GM19239 (cell line): ENCODE data around the gene TRIOBP.
"Not testable (repeated sequence)": the region's sequence is repeated elsewhere in the genome, so short reads cannot be mapped to it uniquely, and the experiment has no call there.

Experiments
- DNase-seq: peaks from one replicate; pipeline ENCODE4 v3.0.0; 2011; ENCODE audit warnings: low spot score; ENCODE audit not compliant: insufficient read length
- FAIRE-seq: peaks from 2 replicates; lab custom pipeline; 2011; peaks lifted over from hg19 to GRCh38; lab: Jason Lieb, UNC

TRIOBP gene

DNA sequence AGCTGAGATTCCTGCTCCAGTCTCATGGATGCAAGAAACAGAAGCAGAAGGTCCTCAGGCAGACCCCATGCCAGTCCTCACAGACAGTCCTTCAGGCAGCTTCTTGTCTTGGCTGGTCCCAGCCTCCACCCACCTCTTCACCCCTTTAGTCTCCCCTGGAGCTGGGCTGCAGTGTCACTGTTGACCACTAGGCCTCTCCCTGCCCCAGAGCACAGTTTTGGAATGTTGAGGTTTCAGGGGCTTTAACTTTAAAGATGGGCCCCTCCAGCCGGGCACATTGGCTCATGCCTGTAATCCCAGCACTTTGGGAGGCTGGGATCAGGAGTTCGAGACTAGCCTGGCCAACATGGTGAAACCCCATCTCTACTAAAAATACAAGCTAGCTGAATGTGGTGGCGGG lies 71.4 kb downstream of the TRIOBP start:
- FAIRE-seq (no peak), DNase-seq (no peak)

DNA sequence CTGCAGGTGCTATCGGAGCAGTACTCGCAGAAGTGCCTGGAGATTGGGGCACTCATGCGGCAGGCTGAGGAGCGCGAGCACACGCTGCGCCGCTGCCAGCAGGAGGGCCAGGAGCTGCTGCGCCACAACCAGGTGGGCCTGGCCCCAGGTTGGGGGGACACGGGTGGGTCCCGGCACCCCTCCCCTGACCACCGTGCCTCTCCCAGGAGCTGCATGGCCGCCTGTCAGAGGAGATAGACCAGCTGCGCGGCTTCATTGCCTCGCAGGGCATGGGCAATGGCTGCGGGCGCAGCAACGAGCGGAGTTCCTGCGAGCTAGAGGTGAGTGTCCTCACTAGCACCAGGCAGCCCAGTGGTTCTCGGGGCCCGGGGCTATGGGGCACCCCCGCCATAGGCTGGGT lies 72.2 kb downstream of the TRIOBP start:
- DNase-seq (no peak), FAIRE-seq (no peak)

DNA sequence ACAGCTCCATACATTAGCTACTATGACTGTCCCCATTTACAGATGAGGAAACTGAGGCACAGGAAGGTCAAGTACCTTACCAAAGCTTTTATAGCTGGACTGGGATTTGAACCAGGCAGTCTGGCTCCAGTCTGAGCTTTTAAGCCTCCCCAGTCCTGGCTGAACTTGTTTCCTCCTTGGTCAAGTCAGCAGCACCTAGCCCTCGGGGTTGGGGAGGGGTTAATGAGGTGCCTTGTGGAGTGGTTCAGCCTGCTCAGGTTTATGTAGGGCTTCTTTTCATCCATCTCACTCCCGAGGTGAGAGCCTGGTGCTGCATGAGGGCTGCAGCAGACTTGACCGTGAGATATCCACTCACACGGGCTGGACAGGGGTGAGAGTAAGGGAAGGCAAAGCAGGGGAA lies 74.2 kb downstream of the TRIOBP start:
- FAIRE-seq, result no peak
- no peak for DNase-seq

DNA sequence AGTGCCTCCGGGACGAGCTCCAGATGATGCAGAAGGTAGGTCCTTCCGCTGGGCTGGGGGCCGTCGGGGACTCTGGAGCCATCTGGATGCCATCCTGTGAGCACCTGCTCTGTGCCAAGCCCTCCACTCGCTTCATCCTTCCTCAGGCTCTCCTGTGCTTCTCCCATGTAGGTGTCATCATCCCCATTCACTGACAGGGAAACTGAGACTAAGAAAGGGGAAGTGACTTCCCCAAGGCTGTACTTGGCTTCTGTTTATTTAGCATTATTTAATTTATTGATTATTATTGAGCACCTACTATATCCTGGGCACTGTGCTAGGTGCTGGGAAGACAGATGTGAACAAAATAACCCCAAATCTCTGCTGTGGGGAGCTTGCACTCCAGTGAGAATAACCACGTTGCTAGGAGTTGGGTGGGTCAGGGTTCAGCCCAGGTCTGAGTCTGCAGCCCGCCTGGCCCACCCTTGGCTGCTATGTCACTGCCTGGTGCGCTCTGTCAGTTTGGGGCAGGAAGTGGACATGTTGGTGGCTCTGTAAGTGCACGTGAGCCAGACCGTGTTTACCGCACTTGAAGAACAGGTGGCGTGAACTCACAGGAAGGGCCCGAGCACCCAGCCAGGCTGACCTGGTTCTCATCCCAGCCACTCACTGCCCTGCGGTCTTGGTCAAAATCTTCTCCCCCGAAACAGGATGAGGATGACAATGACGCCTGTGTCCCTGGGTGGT lies 75.0 kb downstream of the TRIOBP start:
- FAIRE-seq (no peak), DNase-seq (no peak)

DNA sequence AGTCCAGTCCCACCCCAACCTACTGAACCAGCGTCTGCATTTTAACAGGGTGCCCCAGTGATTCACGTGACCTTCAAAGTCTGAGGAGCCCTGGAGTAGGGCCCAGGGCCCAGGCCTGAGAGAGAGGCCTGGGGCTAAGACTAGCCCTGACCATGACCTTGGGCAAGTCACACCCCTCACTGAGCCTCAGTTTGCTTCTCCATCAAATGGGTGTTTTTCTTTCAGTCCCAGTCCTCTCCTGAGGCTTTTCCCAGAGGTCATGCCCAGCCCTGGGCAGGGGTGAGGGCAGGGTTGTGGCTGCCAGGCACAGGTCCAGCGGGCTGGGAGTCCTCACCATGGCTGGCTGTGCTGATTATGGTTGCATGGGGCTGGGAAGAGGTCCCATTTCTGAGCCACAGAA lies 77.9 kb downstream of the TRIOBP start:
- FAIRE-seq (no peak), DNase-seq (no peak)

DNA sequence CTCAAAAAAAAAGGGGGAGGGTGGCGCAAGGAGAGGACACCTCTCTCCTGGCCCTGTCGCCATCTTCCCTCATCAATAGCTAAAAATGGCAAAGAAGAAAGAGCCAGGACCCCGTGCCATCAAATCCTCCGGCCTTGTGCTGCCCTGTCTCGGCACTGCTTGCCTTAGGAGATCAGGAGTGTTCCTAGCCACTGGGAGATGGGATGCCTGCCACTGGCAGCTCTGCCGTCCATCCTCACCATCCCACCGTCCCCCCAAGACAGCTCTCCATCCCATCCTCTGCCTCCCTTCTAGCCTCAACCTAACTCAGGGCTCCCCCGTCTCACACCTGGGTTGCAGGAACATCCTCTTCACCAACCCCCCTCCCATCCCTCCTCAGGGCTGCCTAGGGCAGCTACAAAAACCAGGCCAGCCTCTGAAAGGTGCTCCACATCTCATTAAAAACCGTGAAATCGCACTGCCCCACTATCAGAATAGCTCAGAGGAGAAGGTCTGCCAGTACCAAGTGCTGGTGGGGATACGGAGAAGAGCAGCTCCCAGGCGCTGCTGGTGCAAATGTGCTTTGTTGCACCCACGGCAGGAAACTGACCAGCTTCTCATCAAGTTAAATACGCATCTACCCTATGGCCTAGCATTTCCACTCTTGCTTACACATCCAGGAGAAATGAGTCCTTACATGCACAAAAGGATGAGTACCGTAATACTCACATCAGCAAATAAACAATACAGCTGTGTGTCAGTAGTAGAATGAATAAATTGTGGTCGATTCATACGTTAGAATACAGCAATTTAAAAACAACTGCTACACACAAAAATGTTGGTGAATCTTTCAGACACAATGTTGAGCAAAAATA lies 79.2 kb downstream of the TRIOBP start:
- FAIRE-seq, result no peak
- no peak for DNase-seq

DNA sequence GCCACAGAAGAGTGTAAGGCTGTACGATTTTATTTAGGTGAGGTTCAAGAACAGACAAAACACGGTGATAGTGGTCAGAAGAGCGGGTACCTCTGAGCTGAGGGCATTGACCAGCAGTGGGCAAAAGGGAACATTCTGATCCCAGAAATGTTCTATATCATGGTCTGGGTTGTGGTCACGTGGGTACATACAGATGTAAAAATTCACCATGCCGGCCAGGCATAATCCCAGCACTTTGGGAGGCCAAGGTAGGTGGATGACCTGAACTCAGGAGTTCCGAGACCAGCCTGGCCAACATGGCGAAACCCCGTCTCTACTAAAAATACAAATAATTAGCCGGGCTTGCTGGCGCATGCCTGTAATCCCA lies 79.8 kb downstream of the TRIOBP start:
- FAIRE-seq (no peak), DNase-seq (no peak)

DNA sequence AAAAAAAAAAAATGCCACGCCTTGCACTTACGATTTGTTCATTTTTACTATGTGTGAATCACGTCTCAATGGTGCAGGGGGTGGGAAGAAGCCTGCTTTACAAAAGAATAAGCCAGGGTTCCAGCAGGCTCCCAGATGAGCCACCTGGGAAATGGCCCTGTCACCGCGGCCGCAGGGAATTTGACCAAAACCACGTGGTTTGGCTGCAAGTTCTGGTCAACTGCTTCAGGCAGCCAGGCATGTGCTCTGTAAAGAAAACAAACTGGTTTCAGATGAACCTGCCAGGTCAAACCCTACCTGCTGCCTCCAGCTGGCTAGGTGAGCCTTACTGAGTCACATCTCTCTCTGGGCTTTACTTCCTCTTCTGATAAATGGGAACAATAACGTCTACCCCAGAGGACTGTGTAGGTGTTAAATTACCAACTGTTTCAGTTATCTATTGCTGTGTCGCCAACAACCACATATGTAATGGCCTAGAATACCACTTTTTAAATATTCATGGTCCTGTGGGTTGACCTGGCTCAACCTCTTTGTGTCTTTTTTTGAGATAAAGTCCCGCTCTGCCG lies 80.4 kb downstream of the TRIOBP start:
- DNase-seq (peak; percentile 39), FAIRE-seq (peak; percentile 73)

DNA sequence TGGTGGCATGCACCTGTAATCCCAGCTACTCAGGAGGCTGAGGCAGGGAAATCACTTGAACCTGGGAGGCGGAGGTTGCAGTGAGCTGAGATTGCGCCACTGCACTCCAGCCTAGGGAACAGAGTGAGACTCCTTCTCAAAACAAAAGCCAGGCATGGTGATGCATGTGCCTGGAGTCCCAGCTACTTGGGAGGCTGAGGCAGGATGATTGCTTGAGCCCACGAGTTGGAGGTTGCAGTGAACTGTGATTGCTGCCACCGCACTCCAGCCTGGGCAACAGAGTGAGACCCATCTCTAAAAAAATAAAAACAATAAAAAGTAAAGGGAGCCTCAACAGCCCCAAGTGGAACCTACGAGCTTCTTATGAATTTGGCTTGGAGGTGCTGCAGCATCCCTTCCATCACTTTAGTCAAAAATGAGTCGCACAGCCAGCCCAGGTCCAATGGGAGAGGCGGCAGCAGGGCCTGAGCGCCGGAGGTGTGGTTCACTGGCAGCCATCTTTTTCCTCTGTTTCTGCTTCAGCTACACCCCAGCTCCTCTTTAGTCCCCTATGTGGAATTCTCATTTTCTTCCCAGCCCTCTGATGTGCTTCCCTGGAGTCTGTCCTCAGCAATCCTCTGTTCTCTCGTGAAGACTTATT lies 81.6 kb downstream of the TRIOBP start:
- FAIRE-seq (no peak), DNase-seq (no peak)

DNA sequence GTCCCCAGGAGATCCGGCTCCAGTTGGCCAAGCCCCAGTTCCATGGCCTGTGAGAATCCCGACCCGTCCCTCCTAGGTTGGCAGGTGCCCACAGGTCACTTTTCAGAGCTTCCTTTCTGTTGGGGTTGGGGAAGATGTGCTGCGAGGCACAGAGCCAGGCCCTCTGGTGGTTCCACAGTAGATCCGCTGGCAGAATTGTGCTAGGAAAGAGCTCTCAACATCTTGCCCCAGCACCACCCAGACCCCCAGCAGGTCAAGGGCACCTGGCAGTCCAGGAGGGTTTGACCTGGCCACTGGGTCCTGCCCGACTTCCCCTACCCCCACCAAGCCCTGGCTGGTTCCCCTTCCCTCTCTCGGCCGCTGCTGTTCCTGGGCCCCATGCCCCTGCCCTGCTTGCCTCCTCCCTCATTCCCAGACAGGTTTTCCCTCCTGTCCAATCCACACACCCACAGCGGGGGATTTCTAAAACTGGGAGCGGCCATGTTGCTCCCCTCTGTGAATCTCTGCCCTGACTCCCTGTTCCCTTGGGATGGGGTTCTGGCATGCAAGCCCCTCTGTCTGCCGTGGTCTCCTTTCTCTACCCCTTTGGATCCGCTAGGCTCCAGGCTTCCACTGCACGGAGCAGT lies 84.7 kb downstream of the TRIOBP start:
- FAIRE-seq (no peak), DNase-seq (no peak)

DNA sequence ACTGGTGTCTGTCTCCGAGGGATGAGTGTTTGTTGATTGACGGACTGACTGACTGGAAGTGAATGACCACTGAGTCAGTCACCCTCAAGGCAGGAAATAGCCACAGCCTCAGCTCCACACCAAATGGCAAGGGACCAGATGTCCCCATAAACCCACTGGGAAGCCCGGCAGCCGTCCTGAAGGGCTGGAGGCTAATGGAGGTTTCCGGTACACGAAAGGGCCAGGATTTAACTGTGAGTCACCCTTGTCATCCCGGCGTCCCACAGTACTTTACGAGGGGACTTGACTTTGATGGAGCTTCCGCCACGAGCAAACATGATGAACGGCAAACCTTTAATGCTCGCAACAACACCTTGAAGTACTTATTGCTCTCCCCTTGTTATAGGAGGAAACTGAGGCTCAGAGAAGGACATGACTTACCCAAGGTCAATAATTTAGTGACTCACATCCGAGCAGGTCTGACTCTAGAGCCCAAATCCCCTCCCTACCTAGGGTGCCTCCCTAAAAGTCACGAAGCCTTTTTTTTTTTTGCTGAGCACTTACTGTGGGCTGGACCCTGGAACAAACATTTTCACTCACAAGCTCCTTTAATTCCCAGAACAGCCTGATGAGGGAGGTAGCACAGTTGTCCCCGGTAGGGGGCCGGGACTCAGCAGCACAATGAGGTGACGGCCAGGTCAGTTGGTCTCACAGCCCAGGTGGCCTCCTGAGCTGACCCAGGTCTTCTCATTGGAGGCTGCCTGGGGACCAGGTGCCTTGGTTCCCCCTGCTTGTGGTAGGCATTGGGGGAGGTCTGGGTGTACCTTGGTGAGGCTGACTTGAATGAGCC lies 85.7 kb downstream of the TRIOBP start:
- no peak for FAIRE-seq
- DNase-seq, result no peak

DNA sequence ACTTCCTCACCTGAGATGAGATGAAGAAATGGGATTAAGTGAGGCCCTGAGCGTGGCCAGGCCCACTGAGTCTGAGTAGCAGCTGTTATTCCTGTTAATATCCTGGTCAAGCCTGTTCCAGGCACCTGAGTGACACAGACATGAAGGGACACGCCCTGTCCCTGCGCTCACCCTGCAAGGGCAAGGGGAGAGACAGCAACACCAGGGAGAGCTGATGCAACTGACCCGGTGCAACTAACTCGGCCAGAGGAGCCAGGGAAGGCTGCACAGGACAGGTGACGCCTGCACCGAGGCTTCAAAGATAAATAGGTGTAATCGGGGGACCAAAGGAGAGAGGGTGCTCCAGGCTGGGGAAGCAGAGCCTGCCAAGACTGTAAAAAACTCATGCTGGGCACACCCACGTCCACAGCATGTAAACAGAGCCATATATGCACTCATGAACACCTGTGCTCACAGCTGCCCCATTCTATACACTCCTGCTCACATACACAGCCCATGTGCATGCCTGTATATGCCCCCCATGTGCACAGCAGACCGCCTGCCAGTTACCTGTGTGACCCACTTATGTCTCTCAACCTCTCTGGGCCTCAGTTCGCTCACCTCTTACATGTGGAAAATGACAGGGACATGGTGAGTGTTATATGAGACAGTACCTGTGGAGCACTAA lies 88.1 kb downstream of the TRIOBP start:
- DNase-seq, result no peak
- no peak for FAIRE-seq

DNA sequence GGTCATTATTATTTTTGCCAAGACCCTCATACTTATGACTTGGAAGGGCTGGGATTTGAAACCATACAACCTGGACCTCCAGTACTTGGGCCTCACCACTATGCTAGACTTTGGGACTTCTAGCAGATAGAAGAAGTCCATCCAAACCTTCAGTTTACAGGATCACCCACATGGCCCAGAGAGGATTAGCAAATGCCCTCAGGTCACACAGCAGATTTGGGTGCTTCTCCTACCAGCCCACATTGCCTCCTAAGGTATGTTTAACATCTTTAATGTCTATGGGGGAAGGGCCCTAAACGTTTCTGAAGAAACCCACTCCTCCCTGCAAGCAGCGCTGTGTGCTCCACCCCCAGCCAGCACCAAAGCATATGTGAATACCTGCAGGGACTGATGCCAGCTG lies 93.4 kb downstream of the TRIOBP start:
- FAIRE-seq (no peak), DNase-seq (no peak)

DNA sequence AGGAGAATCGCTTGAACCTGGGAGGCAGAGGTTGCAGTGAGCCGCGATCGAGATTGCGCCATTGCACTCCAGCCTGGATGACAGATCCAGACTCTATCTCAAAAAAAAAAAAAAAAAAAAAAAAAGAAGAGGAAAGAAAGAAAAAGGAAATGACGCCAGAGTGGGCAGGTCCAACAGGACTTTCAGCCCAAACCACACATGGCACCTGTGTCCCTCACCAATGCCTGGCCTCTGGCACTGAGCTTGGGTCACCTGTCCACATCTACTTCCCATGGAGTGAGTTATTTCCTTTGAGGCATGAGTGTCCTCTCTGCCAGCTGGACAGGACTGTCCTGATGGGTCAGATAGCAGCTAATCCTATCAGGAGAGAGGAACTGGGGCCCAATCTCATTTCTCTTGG lies 95.6 kb downstream of the TRIOBP start:
- FAIRE-seq, result no peak
- DNase-seq, result no peak

DNA sequence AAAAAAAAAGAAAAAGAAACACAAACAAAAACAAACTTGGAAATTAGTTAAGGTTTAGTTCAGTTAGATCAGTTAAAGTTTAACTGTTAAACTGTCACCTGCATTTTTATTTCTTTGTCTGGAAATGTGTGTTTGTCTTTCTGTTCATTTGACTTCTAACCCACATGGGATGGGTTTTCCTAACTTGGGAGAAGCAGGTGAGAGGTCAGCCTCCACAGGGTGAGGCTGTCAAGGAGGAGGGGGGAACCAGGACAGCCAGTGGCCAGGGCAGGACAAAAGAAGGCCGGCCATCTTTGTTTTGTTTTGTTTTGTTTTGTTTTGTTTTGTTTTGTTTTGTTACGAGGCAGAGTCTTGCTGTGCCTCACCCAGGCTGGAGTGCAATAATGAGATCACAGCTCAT lies 97.5 kb downstream of the TRIOBP start:
- FAIRE-seq (no peak), DNase-seq (no peak)

DNA sequence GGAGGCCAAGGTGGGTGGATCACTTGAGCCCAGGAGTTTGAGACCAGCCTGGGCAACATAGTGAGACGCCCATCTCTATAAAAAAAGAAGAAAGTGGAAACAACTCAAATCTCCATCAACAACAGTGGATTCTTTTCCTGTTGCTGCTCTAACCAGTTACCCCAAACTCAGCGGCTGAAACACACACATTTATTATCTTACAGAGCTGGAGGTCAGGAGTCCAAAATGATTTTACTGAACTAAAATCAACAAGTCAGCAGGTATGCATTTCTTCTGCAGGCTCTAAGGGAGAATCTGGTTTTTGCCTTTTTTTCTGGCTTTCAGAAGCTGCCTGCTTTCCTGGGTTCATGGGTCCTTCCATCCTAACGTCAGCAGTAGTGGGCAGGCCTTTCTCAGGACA lies 99.2 kb downstream of the TRIOBP start:
- FAIRE-seq (no peak), DNase-seq (no peak)

DNA sequence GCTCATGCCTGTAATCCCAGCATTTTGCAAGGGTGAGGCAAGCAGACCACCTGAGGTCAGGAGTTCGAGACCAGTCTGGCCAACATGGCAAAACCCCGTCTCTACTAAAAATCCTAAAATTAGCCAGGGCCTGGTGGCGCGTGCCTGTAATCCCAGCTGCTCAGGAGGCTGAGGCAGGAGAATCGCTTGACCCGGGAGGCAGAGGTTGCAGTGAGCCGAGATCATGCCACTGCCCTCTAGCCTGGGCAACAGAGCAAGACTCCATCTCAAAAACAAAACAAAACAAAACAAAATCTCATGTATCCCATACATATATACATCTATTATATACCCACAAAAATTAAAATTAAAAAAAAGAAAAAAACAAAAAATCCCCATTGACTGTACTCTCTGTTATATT lies 100.4 kb downstream of the TRIOBP start:
- not testable (repeated sequence) for FAIRE-seq, DNase-seq

DNA sequence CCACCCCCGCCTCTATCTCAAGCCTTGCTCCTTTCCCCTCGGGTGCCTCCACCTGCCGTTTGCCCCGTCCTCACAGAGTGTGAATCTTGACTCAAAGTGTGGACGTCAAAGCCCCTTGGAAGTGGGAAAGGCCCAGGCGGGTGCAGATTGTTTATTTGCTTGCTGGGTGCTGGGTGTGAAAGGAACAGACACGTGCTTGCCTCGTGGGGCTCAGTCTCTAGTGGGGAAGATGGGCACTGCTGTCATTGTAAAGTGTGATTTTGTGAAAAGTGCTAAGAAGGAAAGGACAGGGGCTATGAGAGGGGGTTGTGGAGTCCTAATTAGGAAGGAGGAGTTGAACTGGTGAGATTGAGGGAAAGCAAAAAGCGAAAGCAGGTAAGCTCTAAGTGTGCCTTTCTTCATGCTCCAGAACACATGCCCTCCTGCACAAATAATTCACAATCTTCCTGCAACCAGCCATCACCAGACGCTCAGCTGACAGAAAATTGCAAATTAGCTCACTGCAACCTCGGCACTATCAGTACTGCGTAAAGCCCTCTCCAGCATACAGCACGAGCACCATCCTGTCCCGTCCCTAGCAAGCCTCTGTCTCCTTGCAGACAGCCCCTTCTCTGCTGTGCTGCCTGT lies 101.1 kb downstream of the TRIOBP start:
- no peak for FAIRE-seq
- DNase-seq, result no peak

DNA sequence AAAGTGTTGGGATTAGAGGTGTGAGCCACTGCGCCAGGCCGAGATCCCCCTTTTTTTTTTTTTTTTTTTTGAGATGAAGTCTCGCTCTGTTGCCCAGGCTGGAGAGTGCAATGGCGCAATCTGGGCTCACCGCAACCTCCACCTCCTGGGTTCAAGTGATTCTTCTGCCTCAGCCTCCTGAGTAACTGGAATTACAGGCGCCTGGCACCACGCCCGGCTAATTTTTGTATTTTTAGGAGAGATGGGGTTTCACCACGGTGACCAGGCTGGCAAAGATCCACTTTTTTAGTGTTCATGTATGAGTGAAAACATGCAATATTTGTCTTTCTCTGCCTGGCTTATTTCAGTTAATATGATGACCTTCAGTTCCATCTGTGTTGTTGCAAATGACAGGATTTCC lies 103.1 kb downstream of the TRIOBP start:
- DNase-seq, FAIRE-seq: not testable (repeated sequence)
